GM18498 (cell line): ENCODE data around the gene SERPINB1.
"Not testable (repeated sequence)": the region's sequence is repeated elsewhere in the genome, so short reads cannot be mapped to it uniquely, and the experiment has no call there.

Source experiments
- ATAC-seq: cut with Tn5 transposase; IDR thresholded peaks from one replicate; pipeline ENCODE4 v1.9.1; 2021; ENCODE audit warnings: mild to moderate bottlenecking, moderate library complexity; ENCODE audit not compliant: unreplicated experiment

SERPINB1 gene

DNA sequence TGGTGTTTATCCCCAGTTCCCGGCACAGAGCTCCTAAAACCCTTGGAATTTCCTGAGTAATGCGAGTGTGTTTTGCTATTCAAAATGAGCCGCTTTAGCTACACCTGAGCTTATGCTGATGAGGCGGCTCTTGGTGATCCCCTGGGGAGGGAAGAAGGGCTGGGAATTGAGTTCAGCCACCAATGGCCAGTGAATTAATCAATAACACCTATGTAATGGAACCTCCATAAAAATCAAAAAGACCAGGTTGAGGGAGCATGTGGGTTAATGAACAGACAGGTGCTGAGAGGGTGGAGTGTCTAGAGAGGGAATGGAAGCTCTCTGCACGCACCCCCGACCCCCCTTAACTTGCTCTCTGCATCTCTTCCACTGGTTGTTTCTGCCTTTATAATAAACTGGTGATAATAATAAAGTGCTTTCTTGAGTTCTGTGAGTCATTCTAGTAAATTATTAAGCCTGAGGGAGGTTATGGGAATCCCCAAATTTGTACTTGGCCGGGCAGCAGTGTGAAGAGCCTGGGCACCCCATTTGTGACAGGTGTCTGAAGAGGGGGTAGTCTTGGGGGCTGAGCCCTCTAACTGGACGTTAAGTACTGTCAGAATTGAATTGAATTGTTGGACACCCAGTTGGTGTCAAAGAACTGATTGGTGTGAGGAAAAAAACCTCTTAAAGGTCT lies 24.6 kb upstream of the SERPINB1 start:
- ATAC-seq, result peak; percentile 47

DNA sequence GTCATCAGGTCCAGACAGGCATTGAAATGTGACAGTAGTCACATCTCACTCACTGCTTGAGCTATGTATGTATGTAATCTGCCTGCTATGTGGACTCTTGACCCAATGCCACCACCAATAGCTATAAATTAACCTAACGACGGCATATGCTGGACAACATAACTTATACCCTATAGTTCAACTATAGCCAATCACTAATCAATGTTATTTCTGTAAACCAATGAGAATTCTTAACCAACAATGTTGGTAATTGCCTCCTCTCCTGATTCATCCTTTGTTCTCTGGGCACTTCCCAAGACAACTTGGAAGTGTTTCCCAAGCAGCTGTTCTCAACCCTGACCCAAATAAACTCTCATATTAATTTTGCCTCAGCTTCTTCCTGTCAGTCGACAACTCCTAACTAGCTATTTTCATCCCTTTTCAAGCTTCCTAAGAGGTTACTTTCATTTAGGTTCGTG lies 24.1 kb upstream of the SERPINB1 start:
- ATAC-seq, result no peak

DNA sequence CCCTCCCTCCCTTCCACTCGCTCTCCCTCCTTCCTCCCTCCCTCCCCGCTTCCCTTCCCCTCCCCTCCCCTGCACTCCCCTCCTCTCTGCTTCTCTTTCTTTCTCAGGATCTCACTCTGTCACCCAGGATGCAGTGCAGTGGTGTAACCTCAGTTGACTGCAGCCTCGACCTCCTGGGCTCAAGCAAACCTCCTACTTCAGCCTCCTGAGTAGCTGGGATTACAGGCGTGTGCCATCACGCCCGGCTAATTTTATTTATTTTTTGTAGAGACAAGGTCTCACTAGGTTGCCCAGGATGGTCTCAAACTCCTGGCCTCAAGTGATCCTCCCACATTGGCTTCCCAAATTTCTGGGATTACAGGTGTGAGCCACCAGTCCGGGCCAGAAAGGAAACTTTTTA lies 23.6 kb upstream of the SERPINB1 start:
- no peak for ATAC-seq

DNA sequence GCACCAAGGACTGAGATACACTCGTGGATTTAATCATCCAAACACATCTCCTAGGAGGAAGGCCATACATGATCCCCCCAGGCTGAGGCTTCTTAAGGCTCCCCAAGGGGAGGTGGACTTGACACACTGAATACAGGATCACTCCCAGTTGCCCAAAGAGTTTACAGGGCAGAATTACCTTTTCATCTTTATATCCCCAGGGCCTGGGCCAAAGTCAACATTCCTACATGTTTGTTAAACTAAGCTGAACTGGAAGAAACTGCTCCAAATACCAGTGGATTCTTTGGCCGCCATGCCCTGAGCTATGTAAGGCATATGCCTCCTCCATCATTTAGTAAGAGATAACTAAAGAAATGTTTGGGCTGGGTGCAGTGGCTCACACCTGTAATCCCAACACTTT lies 22.2 kb upstream of the SERPINB1 start:
- no peak for ATAC-seq

DNA sequence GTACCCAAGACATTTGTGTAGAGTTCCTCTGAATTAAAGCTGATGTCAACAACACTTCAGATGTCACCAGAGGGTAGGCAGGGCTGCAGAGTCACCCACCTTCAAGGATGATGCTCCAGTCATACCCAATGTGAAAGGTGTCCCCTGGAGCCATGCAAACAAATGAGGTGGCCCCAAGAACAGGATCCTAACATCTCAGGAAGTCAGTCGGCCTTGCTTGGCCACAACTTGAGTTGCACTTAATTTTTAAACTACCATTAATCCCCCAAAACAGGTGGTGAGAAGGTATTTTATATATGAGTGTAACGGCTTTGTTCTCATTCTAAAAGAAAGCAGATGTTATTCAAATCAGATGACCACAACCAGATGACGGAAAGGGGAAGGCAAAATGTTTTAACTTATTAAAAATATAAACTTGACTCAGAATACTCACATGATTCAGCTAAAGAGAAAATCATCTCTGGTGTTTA lies 21.1 kb upstream of the SERPINB1 start:
- ATAC-seq, result peak; percentile 62

DNA sequence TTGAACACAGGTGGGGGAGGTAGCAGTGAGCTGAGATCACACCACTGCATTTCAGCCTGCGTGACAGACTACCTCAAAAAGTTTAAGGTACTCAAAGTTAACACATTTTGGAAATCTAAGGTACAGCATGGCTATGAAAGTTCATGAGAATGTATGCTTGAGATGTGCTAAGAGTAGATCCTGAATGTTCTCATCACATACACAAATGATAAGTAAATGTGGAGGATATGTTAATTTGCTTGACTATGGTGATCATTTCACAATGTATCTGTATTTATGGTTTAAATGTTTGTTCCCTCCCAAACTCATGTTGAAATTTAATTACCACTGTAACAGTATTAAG lies 20.1 kb upstream of the SERPINB1 start:
- ATAC-seq, result no peak

DNA sequence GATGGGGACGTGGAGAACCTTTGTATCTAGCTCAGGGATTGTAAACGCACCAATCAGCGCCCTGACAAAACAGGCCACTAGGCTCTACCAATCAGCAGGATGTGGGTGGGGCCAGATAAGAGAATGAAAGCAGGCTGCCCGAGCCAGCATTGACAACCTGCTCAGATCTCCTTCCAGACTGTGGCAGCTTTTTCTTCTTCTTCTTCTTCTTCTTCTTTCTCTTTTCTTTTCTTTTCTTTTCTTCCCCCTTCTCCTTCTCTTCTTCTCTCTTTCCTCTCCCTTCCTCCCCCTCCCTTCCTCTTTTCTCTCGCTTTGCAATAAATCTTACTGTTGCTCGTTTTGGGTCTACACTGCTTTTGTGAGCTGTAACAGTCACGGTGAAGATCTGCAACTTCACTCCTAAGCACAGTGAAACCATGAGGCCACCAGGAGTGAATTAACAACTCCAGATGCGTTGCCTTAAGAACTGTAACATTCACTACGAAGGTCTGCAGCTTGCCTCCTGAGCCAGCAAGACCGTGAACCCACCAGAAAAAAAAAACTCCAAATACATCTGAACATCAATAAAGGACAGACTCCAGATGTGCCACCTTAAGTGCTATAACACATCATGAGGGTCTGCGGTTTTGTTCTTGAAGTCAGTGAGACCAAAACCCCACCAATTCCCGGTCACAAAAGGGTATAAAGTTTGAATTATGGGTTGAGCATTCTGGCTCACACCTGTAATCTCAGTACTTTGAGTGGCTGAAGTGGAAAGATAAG lies 19.6 kb upstream of the SERPINB1 start:
- no peak for ATAC-seq

DNA sequence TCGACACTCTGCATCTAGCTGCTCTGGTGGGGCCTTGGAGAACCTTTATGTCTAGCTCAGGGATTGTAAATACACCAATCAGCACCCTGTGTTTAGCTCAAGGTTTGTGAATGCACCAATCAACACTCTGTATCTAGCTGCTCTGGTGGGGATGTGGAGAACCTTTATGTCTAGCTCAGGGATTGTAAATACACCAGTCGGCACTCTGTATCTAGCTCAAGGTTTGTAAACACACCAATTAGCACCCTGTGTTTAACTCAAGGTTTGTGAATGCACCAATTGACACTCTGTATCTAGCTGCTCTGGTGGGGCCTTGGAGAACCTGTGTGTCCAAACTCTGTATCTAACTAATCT lies 19.0 kb upstream of the SERPINB1 start:
- ATAC-seq, result not testable (repeated sequence)

DNA sequence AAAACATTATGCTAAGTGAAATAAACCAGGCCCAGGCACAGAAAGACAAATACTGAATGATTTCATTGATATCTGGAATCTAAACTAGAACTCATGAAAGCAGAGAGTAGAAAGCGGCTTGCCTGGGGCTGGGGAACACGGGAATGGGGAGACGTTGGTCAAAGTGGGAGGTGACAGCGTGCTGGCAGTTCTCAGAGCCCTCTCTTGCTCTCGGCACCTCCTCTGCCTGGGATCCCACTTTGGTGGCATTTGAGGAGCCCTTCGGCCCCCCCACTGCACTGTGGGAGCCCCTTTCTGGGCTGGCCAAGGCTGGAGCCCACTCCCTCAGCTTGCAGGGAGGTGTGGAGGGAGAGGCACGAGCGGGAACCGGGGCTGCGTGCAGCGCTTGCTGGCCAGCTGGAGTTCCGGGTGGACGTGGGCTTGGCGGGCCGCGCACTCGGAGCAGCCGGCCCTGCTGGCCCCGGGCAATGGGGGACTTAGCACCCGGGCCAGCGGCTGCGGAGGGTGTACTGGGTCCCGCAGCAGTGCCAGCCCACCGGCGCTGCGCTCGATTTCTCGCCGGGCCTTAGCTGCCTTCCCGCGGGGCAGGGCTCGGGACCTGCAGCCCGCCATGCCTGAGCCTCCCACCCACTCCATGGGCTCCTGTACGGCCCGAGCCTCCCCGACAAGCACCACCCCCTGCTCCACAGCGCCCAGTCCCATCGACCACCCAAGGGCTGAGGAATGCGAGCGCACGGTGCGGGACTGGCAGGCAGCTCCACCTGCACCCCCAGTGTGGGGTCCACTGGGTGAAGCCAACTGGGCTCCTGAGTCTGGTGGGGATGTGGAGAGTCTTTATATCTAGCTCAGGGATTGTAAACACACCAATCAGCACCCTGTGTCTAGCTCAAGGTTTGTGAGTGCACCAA lies 18.4 kb upstream of the SERPINB1 start:
- ATAC-seq, result not testable (repeated sequence)

DNA sequence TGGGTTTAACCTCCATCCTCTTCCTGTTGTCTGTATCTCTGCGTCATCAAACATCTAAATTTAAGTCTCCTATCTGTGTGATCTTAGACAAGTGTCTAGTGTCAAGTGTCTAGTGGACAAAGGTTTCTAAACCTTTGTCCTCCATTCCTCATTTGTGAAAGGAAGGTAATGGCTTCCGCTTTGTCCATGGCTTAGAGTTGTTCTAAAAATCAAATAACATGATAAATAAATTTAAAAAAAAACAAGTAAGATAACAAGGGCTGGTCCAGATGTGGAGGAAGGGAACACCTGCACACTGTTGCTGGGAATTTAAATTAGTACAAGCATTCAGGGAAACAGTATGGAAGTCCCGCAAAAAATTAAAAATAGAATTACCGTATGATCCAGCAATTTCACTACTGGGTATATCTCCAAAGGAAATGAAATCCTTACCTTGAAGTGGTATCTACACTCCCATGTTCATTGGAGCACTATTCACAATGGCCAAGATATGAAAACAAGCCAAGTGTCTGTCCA lies 17.6 kb upstream of the SERPINB1 start:
- ATAC-seq, result no peak

DNA sequence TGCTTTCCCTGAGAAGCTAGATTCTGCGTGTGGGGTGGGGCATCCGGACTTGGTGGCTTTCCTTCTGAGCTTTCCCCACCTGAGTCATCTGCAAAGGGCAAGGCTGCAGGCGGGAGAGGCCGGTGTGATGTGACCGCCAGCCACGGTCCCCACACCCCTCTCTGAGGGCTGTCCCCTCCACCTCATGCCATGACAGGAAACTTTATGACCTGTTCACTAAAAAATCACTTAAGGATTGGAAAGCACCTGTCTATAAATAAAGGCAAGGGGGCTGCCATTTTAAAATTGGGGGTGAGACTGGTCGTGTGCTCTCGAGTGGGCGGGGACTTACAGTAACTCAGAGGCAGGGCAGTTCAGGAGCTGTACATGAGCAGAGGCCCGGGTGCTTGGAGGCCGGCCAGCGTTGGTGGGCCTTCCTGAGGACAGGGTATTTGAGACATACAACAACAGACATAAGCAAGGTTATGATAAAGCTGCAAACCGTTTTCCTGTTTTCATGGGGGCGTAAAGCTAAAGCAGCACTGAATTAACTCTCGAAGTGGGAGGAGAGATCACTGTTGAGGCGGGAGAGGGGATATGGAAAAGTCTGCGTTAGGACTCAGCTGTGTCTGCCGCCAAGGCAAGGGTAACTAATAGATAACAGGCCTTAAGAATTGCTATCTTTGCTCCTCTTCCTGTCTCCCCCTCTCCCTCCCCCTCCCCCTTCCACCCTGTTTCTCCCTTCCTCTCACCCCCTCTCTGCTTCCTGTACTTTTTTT lies 16.1 kb upstream of the SERPINB1 start:
- peak; percentile 50 for ATAC-seq

DNA sequence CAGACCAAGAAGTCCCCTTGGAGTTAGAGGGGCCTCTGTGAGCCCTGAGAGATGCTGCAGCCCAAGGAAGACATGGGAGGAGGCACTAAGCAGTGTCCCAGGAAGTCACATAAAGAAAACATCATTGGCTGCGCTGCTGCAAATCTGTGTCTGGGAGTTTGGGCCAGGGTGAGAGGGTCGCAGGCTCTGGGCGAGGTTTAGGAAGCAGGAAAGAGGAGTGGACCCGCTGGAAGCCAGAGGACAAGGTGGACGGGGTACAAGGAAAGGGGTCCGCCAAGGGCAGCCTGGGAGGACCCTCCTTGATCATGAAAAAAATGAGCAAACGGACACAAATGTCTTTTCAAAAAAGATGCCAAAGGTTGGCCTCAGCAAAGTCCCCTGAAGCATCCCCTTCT lies 15.5 kb upstream of the SERPINB1 start:
- no peak for ATAC-seq

DNA sequence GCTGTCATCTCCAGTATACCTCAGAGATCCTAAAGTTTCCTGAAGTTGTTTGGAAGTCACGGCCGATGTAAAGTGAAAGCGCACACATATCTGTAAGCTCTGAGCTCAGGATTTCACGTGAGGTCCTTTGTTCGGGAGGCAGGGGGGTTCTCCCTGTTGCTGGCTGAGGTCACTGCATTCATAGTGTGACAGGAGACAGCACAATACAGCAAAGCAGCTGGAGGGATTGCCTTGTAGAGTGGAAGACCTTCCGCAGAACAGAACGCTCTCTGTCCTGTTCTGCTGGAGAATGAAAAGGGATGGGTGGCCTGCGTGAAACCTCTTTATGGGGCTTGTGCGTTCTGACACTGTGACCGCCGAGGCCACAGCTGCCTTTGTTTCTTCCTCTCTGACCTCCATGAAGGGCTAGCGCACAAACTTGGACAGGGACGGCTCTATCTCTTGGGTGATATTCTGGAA lies 13.4 kb upstream of the SERPINB1 start:
- ATAC-seq, result no peak

DNA sequence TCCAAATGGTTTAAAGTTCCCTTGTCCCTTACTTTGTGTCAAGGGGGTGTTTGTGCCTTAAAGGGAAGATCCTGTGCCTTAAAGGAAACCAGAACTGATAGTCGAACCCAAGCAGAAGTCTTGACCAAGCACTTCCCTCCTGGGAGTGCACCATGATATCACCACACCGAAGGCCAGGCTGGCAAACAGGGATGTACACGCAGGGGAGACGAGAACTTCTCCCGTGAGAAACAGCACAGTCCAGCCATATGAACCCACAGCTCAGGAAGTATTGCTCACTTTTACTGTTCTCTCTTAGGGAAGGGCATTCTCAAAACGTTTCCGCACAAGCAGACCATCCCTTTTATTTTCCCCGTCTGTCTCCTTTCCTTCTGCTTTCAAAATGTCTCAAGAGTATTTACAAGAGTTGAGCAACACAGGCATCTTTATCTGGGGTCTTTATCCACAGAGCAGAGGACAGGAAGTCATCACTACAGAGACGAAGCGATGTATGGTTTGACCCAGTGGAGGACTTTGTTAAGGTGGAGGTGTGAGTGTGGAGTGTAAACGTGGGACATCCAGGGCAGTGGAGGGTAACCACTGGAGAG lies 12.8 kb upstream of the SERPINB1 start:
- ATAC-seq, result no peak

DNA sequence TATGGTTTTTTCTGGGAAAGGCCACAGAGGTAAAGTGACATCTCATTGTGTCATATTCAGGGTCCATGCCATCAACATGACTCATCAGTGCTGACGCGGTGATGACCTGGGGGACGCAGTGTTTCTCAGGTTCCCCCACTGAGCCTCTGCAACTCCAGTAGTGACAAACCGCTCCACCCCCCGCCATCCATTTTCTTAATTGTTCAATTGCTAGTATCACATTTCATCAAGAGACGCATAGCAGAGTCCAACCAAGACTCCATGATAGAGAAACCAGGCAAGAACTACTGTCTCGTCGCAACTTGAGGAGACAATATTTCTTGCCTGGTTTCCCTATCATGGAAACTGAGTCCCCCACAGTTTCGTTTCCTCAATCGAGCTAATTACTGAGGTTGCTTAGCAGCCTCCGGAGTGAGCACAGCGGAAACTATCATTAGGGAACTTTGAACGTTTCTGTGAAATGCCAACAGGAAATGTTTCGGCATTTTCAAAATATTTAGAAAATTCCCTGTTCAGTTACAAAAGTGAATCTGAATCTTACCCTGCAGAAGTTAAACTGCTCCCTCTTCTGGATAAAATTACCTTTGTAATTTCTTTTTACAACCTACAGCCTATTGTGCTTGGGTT lies 12.2 kb upstream of the SERPINB1 start:
- ATAC-seq, result no peak

DNA sequence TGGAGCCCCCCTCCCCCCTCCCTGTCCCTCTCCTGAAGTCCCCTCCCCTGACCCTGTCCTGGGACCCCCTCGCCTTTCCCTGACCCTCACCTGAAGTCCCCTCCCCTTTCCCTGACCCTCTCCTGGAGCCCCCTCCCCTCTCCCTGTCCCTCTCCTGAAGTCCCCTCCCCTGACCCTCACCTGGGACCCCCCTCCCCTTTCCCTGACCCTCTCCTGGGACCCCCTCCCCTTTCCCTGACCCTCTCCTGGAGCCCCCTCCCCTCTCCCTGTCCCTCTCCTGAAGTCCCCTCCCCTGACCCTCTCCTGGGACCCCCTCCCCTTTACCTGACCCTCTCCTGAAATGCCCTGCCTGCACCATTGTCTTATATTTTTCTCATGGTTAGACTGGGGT lies 11.7 kb upstream of the SERPINB1 start:
- ATAC-seq, result not testable (repeated sequence)

DNA sequence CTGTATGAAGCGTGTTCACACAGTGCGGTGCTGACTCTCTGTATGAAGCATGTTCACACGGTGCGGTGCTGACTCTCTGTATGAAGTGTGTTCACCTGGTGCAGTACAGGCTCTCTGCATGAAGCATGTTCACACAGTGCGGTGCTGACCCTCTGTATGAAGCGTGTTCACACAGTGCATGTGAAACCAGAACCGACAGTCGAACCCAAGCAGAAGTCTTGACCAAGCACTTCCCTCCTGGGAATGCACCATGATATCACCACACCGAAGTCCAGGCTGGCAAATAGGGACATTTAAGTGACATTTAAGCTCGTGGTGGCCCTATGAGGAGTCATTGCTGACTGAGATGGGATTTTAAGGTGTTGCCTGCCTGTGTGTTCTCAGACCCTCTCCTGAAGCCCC lies 11.3 kb upstream of the SERPINB1 start:
- ATAC-seq, result no peak

DNA sequence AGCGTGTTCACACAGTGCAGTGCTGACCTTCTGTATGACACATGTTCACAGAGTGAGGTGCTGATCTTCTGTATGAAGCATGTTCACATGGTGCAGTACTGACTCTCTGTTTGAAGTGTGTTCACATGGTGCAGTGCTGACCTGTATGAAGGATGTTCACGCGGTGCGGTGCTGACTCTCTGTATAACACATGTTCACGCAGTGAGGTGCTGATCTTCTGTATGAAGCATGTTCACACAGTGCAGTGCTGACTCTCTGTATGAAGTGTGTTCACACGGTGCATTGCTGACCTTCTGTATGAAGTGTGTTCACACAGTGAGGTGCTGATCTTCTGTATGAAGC lies 10.8 kb upstream of the SERPINB1 start:
- no peak for ATAC-seq

DNA sequence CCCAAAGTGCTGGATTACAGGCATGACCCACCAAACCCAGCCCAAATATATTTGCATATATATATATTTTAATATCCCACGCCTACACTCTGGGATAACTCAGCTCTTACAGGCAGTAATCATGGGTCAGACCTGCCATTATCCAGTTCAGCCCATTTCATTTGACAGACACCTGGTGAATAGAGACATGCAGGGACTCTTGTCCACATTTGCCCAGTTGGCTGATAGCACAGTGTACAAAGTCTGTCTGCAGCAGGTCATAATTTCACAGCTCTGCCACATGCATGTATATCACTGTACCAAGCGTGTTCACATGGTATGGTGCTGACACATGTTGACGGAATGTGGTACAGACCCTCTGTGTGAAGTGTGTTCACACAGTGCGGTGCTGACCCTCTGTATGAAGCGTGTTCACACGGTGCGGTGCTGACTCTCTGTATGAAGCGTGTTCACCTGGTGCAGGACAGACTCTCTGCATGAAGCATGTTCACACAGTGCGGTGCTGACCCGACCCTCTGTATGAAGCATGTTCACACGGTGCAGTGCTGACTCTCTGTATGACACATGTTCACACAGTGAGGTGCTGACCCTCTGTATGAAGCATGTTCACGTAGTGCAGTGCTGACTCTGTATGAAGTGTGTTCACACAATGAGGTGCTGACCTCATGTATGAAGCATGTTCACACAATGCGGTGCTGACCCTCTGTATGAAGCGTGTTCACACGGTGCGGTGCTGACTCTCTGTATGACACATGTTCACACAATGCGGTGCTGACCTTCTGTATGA lies 10.3 kb upstream of the SERPINB1 start:
- ATAC-seq, result no peak
